Astrocyte (in vitro differentiated cells and primary cell): ENCODE measurements around the gene USP30.

Experiments
- EZH2 ChIP-seq: IDR thresholded peaks from 2 replicates; pipeline ENCODE4 v1.6.1; 2012; ENCODE audit warnings: mild to moderate bottlenecking, low read length, inconsistent platforms; ENCODE audit not compliant: insufficient read depth
- TF ChIP-seq, protein P1 (sequence below): IDR thresholded peaks from 2 replicates; pipeline ENCODE4 v1.5.1; 2011; ENCODE audit warnings: low read depth, mild to moderate bottlenecking, inconsistent platforms, low read length, moderate library complexity; ENCODE audit not compliant: insufficient read depth

DNA sequence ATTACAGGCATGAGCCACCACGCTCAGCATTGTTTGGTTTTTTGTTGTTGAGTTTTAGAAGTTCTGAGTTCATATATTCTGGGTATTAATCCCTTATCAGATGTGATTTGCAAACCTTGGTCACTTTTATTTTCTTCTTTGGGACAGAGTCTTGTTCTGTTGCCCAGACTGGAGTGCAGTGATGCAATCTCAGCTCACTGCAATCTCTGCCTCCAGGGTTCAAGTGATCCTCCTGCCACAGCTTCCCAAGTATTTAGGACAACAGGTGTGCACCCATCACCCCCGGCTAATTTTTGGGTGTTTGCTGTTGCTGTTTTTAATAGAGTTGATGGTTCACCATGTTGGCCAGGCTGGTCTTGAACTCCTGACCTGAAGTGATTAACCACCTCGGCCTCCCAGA, 11.8 kb downstream of the USP30 start:
- TF ChIP-seq, protein P1, sequence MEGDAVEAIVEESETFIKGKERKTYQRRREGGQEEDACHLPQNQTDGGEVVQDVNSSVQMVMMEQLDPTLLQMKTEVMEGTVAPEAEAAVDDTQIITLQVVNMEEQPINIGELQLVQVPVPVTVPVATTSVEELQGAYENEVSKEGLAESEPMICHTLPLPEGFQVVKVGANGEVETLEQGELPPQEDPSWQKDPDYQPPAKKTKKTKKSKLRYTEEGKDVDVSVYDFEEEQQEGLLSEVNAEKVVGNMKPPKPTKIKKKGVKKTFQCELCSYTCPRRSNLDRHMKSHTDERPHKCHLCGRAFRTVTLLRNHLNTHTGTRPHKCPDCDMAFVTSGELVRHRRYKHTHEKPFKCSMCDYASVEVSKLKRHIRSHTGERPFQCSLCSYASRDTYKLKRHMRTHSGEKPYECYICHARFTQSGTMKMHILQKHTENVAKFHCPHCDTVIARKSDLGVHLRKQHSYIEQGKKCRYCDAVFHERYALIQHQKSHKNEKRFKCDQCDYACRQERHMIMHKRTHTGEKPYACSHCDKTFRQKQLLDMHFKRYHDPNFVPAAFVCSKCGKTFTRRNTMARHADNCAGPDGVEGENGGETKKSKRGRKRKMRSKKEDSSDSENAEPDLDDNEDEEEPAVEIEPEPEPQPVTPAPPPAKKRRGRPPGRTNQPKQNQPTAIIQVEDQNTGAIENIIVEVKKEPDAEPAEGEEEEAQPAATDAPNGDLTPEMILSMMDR, result no peak
- TF ChIP-seq EZH2, result no peak
